Islet of Langerhans (tissue), 1 donor: ENCODE measurements around the gene PIK3C2G.
"Not testable (repeated sequence)": the region's sequence is repeated elsewhere in the genome, so short reads cannot be mapped to it uniquely, and the experiment has no call there.

Experiments used
- FAIRE-seq: peaks from one replicate; lab custom pipeline; 2011; peaks lifted over from hg19 to GRCh38; lab: Jason Lieb, UNC

Gene PIK3C2G

DNA sequence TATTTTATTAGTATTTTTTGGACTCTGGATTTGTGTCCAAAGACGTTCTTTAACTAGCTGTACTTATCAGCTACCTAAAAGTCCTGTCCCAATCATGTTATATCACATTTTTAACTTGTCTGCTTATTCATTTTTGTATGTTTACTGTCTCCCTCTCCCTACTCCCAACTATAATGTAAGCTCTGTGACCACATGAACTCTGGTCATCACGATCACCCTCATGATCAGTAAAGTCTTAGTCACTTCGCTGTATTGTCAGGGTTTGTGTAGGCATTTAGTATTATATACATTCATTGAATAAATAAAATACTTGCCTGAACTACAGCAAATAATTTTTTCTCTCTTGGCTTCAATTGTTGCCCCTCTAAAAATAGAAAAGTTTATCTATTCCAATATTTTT is 211.0 kb downstream of the PIK3C2G start:
- no peak for FAIRE-seq

DNA sequence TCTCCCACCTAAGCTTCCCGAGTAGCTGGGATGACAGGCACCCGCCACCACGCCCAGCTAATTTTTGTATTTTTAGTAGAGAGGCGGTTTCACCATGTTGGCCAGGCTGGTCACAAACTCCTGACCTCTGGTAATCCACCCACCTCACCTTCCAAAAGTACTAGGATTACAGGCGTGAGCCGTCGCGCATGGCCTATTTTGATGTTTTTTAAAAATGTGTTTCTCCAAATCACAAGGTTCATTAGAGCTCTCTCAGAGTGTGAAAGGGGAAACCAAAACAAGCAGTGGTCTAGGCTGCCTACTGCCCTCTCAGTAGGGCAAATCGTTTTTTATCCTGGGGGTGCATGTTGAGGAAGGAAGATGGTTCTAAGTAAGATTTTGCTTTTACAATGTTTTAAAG is 211.5 kb downstream of the PIK3C2G start:
- FAIRE-seq, result no peak

DNA sequence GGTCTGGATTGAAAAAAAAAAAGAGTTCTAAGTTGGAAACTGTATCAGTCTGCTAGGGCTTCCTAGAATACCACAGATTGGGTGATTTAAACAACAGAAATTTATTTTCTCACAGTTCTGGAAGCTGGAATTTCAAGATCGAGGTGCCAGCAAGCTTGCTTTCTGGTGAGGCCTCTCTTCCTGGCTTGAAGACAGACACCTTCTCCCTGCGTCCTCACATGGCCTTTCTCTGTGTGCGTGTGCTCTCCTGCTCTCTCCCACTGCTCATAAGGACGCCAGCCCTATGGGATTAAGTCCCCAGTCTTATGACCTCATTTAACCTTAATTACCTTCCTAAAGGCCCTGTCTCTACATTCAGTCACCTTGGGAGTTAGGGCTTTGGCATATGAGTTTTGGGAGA is 215.5 kb downstream of the PIK3C2G start:
- peak; percentile 21 for FAIRE-seq

DNA sequence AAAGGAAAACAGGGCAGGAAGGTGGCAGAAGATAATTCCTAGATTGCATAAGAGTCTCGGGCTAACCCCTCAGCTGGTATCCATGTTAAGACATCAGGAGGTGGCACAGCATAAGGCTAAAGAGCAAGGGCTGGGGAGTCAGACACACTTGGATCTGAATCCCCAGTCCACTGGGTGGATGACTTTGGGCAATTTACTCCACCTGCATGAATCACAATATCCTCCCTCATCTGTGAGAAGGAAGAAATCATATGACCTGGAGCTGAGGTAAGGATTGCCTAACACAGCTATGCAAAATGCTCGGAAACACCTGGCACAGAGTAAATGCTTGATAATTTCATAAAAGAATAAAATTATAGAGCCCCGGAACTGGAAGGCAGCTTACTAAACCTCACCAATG is 217.9 kb downstream of the PIK3C2G start:
- no peak for FAIRE-seq

DNA sequence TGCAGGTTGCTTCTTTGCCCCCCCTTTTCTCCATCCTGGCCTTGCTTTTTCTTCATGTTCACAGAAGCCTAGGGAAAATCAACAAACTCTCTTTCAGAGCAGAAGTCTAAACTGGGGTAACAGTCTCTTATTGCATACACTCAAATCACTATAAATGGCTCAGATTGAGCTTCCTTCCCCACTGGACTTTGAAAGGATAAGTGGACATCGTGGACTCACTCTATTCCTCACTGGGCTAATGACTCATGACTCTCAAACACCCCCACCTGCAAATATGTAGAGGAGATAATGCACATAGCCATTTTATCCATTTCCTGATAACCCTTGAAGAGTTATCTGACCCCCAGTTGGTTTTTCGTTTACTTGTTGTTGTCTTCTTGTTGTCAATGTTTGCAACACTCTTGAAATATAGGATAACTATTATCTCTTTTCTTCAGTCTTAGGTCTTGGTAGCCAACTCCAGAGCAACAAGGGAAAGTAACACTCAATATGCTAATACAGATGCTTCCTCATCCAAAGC is 221.3 kb downstream of the PIK3C2G start:
- FAIRE-seq, result no peak

DNA sequence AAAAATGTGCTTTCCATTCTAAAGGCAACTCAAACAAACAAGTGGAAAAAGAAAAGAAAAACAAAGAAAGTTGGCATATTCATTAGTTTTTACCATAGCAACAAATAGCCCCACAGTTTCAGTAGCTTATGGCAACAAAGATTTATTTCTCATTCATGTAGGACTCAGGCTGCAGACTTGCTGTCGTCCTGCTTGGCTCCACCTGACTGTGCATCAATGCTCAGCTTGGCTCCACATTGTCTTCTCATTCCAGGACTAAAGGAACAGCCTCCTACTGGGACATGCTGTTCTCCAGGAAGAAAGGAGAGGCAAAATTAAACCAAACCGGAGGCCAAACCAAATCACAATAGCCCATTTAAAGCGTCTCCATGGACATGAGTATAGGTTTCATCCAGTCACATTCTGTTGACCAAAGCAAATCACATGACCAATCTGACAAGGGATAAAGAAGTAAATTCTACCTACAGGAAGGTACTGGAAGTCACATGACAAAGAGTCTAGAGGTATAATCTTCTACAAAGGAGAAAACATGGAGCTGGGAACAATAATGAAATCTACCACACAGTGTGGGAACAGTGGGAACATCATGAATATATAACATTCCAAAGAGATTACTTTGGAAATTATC is 222.5 kb downstream of the PIK3C2G start:
- peak; percentile 38 for FAIRE-seq

DNA sequence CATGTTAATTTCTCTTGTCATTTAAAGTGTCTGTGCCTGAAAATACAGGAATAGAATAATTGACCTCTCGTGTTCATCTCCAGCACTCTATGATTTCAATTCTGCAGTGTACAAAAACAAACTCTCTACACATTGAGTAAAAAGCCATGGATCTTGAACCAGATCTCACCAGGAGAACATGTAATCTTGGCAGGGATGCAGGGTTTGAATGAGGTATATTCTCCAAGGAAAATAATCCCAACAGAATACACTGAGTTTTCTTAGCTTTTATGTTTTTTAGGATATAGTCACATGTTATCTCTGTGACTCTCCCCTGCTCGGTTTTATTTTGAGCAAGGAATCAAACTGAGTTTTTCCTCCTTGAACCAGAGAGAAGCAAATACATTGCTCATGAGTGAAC is 224.7 kb downstream of the PIK3C2G start:
- FAIRE-seq, result no peak

DNA sequence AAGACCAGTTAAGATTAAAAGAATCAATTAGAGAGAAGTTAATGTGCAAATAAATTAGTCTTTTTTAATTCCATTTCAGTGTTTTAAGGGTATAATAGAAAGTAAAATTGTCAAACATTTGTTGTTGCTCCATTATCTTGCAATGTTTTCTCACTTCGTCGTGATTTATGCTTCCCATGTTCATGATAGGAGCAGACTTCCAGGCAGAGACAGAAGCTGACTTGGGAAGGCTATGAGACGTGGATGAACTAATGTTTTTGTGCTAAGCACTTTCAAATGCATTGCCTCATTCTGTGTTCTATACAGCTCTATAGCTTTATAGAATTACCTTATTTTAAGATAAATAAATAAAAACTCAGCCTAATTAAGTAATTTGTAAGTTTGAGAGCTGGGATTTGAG is 226.2 kb downstream of the PIK3C2G start:
- no peak for FAIRE-seq

DNA sequence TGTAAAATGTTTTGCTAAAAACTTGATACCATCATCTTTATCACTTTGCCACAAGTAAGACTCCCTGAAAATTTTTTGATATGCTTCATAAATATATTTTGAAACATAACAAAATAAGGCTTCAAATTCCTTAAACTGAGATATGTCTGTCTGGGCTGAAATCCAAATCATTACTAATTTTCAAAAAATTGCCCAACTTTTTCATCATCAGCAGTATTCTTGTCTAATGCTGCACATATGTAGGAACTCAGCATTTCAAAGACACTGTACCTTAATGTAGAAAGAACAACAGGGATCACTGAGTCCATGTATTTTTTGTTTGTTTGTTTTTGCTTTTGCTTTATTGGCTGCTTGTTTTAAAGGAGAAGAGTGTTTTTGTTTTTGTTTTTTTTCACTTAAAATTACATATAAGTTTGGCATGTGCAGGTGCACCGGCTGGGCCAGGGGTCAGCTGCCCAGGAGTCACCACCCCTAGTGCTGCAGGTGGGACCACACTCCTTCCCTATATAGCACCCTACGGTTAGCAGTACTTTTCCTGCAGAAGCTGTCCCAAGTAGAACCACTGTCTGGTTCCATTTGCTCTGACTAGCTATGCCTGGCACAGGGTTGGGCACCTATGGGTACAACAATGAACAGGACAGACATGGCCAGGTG is 231.2 kb downstream of the PIK3C2G start:
- FAIRE-seq, result no peak

DNA sequence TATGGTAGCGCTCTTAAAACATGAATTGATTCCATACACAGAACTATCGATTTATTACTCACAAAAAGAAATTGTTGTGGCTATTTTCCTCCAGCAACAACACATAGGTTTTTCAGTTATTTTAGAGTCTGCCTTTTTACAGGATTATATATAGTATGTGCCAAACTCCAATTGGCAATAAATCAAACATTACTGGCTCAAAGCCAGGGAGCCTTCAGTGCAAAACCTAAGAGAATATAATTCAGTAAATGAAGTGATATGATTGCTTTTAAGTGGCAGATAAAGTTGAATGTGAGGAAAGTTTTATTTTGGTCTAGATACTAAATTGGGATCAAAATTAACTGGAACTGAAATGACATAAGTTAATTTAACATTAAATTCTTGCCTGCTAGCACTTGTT is 234.8 kb downstream of the PIK3C2G start:
- FAIRE-seq, result no peak

DNA sequence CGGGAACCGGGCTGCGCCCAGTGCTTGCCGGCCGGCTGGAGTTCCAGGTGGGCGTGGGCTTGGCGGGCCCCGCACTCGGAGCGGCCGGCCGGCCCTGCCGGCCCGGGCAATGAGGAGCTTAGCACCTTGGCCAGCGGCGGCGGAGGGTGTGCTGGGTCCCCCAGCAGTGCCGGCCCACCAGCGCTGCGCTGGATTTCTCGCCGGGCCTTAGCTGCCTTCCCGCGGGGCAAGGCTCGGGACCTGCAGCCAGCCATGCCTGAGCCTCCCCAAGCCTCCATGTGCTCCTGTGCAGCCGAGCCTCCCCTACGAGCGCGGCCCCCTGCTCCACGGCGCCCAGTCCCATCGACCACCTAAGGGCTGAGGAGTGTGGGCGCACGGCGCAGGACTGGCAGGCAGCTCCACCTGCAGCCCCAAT is 238.8 kb downstream of the PIK3C2G start:
- FAIRE-seq, result not testable (repeated sequence)

DNA sequence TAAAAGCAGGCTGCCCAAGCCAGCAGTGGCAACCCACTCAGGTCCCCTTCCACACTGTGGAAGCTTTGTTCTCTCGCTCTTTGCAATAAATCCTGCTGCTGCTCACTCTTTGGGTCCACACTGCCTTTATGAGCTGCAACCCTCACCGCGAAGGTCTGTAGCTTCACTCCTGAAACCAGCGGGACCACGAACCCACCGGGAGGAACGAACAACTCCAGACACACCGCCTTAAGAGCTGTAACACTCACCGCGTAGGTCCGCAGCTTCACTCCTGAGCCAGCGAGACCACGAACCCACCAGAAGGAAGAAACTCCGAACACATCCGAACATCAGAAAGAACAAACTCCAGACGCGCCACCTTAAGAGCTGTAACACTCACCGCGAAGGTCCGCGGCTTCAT is 239.4 kb downstream of the PIK3C2G start:
- FAIRE-seq, result not testable (repeated sequence)

DNA sequence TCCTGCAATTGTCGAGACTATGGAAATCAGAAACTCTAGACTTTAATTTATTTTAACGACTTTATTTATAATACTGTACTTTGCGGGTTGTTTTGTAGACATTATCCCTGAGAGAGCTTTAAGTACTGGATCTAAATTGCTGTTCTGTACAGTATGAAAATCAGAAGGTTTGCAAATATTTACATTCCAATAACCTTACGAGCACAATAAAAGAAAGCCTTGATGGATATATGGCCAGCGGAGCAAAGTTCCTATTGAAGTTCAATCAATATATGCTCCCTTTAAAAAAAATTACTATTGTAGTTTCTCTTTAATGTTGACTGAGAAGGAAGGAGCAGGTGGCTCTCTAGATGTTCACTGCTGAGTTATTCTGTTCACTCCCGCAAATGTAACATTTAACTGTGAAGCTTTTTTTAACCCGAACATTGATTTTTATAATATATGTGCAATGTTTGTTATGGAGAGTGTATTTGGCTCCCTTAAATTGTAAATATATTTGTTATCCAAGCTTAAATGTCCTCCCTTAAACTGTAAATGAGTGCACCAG is 241.2 kb downstream of the PIK3C2G start:
- no peak for FAIRE-seq

DNA sequence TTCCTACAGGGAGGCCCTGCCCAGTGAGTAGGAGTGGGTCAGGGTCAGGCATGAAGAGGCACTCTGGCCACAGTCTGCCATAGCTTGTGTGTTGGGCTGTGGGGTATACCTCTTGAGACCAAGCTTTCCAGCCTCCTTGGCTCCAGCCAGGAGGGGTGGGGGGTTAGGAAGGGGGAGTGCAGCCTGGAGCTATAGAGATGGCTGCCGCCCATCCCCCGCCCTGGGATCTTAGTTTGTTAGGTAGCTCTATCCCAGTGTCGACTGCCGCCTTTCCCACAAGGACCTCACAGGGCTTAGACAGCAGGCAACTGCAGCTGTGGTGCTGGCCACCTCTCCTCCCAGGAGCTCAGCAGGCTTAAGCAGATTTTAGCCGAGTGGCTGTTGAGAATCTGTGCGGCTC is 260.1 kb downstream of the PIK3C2G start:
- no peak for FAIRE-seq

DNA sequence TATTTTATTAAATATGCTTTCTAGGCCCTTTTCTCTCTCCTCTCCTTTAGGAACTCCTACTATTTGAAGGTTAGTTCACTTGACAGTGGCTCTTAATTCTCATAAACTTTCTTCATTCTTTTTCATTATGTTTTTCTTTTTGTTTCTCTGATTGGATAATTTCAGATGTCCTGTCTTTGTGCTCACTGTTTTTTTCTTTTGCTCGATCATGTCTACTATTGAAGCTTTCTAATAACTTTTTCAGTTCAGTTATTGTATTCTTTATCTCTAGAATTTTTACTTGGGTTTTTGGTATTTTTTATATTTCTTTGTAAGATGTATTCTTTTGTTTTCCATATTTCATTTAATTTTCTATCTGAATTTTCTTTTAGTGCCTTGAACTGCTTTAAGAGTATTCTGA is 261.5 kb downstream of the PIK3C2G start:
- peak; percentile 55 for FAIRE-seq

DNA sequence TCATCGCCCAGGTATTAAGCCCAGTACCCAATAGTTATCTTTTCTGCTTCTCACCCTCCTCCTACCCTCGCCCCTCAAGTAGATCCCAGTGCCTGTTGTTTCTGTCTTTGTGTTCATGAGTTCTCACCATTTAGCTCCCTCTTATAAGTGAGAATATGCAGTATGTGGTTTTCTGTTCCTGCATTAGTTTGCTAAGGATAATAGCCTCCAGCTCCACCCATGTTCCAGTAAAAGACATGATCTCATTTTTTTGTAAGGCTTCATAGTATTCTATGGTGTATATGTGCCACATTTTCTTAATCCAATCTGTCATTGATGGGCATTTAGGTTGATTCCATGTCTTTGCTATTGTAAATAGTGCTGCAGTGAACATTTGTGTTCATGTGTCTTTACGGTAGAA is 281.2 kb downstream of the PIK3C2G start:
- FAIRE-seq, result not testable (repeated sequence)

DNA sequence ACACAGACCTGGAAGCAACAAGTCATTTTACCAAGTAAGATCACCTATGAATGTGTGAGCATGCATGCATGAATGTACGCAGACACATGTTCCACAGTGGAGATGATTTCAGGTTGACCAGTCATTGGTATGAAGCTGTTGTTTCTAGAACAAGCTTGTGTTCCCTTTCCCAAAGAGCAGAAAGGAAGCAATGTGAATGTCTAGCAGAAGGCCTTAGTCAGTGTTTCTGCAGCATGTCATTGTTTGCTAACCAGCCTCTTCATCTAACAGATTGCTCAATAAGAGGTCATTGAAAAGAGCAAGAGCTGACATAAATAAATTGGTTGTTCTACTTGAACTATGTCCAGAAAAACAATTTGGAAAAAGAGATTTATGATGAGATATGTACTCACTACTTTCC is 285.1 kb downstream of the PIK3C2G start:
- FAIRE-seq, result no peak

DNA sequence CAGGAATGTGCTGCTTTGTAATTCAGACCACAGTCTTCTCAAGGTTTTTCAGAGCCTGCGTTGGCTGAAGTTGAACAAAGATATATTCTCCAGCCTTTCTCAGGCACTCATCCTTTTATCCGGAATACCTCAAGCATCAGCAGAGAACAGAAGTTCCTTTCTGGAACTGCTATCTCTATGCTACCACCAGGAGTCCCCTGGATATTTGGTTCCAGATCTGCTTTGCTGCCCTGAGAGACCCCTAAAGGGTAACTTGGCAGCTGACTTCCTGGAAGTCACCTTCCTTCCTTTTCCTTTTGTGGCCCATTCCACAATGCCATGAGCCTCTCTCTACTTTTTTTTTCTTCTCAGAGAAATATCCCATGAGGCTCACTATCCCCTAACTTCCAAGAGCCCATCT is 288.3 kb downstream of the PIK3C2G start:
- no peak for FAIRE-seq

DNA sequence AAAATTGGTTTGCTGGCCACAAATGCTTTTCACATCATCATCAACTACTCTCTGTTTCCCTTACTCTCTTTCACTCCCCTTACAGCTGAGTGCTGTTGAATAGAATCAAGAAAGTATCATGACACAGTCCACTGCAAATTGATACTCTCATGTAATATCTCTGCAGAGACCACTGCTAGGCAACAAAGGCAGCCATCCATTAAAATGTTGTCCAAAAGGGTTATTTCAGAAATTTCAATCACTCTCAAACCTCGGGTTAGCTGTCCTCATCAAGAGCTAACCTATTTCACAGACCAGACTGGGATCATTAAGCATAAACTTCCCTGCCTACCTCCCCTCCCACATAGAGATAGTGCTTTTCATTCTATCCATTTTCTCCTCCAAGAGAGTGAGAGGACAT is 289.8 kb downstream of the PIK3C2G start:
- FAIRE-seq, result no peak

DNA sequence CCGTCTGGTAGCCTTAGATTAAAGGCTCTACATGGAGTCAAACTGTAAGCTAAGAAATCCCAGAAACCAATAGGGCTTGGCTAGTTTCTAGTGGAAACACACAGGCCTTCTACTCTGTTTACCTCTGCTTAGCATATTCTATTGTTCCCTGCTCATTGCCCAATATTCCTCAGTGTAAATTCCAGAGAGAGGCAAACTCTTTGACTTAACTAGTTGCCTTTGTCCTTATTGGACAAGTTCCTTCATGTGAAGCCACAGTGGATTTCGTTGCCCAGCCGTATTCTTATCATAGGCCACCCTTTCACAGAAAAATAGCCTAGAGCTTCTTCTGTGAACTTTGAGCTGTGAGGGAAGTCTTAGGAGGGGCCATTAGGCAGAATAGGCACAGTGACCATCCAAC is 290.4 kb downstream of the PIK3C2G start:
- no peak for FAIRE-seq

DNA sequence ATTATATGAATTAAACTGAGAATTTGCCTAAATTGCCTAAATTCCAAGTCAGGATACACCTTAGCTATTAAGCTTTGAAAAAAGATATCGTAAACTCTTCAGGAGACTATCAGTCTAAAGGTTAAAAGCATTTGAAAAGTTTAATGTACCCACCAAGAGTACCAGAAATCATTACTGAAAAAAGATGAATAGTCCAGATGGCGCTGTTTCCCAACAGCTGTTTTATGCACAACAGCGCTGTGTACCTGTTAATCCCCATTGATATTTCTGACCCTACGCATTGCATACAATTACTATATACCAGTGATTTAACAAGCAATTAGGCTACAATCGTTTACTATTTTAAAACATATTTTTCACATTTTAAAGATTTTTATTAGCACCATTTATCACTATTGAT is 291.5 kb downstream of the PIK3C2G start:
- peak; percentile 43 for FAIRE-seq

DNA sequence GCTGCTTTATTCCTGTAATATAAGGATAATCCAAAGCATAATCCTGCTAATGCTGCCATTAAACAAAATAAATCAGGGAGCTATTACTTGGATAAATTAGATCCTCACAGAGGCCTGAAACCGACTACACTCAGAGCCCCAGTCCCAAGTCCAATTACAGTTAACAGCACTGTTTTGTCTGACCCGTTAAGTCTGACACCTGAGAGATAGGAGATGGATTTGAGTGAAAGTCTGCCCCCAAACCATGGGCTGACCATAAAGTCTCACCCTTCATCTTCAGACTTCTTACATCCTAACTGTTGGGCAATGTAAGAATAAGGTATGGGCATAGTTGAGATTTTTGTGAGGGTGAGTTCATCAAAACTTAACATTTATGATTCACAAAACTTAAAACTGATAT is 294.8 kb downstream of the PIK3C2G start:
- FAIRE-seq, result no peak

DNA sequence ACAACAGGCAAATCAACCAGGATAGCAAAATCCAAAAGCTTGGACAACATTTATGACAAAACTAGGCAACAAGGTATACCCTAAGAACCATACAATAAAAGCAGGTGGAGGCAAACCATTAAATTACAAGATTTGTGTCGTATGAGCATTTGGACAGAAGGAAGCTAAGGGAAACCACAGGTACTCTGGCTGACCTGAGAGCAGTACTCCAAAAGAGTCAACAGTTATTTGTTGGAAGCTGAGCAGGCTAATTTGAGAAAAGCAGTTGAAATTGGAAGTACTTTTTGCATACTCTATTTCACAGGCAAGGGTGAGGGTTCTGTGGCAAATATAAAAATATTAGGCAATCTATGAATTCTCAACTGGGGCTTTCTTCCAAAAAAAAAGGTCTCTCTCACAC is 297.9 kb downstream of the PIK3C2G start:
- FAIRE-seq, result no peak

DNA sequence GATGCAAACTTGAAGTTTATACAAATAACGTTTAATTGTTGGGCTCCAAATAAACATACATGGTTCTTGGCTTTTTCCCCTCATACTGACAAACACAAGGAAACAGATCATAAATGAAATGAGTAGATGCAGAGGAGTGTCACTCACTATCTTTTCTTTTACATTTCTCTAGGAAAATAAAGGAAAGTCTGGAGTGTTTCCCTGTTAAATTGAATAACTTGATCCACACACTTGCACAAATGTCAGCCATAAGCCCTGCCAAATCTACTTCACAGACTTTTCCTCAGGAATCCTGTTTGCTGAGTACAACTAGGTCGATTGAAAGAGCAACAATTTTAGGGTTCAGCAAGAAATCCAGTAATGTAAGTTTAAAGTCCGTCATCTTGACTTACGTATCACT is 301.2 kb downstream of the PIK3C2G start:
- FAIRE-seq, result no peak
